ENCODE measurements around the gene CHST11. TPM values are rescaled to one million over a fixed set of nuclear protein-coding genes. Genes with fewer than 3 reads are reported as not detected.

Gene CHST11
- total and polyA plus RNA-seq, 4 donors, result 0.57 to 11.1 (median 3.7) TPM

DNA sequence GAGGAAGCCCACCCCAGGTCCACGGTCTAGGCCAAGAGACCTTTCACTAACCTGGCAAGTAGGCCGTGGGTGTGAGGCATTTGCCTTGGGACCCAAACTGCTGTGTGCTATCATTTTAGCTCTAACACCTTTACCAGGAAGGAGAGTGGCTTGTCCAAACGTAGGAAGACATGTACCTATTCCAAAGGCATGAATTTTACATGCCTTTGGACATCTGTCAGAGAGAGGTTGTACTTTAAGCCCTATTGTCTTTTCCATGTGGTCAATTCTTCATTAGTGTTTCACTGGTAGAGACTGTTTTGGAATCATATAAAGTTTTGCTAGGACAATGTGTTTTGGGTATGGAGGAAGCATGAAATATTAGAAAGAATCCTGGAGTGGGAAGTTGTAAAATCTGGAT is 352.5 kb downstream of the CHST11 start:
- TF ChIP-seq NR2F2 (IDR thresholded peaks at IDR 0.05) (no peak), GABPA (IDR thresholded peaks at IDR 0.05 in 1 of 2, conservative IDR thresholded peaks at IDR 0.05 in 1 of 2) (no peak), FOXA1 (IDR thresholded peaks at IDR 0.05) (no peak), TAF1 (conservative IDR thresholded peaks at IDR 0.05) (no peak), YY1 (IDR thresholded peaks at IDR 0.05) (no peak), EGR1 (IDR thresholded peaks at IDR 0.05; ENCODE audit: low read depth in 2 of 2) (no peak), SP1 (IDR thresholded peaks at IDR 0.05) (no peak), RXRA (IDR thresholded peaks at IDR 0.05) (no peak)
- TF ChIP-seq, protein P1, sequence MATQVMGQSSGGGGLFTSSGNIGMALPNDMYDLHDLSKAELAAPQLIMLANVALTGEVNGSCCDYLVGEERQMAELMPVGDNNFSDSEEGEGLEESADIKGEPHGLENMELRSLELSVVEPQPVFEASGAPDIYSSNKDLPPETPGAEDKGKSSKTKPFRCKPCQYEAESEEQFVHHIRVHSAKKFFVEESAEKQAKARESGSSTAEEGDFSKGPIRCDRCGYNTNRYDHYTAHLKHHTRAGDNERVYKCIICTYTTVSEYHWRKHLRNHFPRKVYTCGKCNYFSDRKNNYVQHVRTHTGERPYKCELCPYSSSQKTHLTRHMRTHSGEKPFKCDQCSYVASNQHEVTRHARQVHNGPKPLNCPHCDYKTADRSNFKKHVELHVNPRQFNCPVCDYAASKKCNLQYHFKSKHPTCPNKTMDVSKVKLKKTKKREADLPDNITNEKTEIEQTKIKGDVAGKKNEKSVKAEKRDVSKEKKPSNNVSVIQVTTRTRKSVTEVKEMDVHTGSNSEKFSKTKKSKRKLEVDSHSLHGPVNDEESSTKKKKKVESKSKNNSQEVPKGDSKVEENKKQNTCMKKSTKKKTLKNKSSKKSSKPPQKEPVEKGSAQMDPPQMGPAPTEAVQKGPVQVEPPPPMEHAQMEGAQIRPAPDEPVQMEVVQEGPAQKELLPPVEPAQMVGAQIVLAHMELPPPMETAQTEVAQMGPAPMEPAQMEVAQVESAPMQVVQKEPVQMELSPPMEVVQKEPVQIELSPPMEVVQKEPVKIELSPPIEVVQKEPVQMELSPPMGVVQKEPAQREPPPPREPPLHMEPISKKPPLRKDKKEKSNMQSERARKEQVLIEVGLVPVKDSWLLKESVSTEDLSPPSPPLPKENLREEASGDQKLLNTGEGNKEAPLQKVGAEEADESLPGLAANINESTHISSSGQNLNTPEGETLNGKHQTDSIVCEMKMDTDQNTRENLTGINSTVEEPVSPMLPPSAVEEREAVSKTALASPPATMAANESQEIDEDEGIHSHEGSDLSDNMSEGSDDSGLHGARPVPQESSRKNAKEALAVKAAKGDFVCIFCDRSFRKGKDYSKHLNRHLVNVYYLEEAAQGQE (IDR thresholded peaks at IDR 0.05), result no peak
- TF ChIP-seq, protein P2, sequence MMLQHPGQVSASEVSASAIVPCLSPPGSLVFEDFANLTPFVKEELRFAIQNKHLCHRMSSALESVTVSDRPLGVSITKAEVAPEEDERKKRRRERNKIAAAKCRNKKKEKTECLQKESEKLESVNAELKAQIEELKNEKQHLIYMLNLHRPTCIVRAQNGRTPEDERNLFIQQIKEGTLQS (IDR thresholded peaks at IDR 0.05), result no peak
- H3K4me3 ChIP-seq (ENCODE audit: low read depth in 1 of 3, low read length in 3 of 3), result no peak overlapping the region
- no peak overlapping the region for H3K9ac ChIP-seq (ENCODE audit: low read depth in 1 of 2, low read length in 2 of 2)
- no peak for DNase-seq (ENCODE audit: low spot score)
- H3K36me3 ChIP-seq (ENCODE audit: control insufficient read depth in 4 of 4, insufficient read depth in 3 of 4, low read depth in 1 of 4, low read length in 3 of 4), result peaks cover 0 to 17% (median 7%) of the 10 kb centered on the region in 4 donors
- 96% methylated on average over 3 of the region's 3 CpGs for WGBS
- H3K27ac ChIP-seq (ENCODE audit: low read depth in 1 of 2, low read length in 2 of 2), result no peak overlapping the region
- H3K4me1 ChIP-seq (ENCODE audit: control insufficient read depth in 4 of 4, insufficient read depth in 4 of 4, low read length in 3 of 4), result no peaks in the 10 kb centered on the region
- no peaks in the 10 kb centered on the region for H3K9me3 ChIP-seq (ENCODE audit: control insufficient read depth in 4 of 4, low read length in 3 of 4)
- H3K27me3 ChIP-seq (ENCODE audit: control insufficient read depth in 4 of 4, insufficient read depth in 4 of 4, low read length in 3 of 4), result no peaks in the 10 kb centered on the region

DNA sequence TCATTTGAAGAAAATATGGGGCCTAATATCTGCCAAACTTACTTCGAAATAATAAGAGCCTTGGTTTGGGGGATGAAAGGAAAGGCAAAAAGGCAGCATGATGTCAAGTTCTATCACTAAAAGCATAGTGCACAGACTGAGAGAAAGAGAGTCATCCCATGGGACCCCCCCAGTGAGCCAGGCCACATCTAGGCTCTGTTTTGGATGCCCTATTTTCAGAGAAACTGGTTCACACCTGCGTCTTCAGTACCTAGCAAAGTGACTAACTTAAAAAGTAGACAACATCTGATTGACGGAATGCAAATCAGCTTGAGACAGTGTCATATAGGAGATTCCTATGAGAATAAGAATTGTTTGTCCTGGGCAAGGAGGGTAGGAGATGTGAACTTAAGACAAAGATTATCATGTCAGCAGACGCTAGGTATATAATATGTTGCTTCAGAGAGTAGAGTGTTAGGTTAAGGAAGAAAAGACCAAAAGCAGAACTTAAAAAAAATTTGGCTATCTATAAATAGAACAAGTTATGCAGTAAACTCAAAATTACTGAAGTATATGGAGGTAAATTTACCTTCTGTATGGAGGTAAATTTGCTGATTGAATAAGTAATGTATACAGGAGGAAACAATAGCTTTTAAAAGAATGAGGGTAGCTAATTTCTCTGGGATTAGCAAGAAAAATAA is 353.1 kb downstream of the CHST11 start:
- no peak for TF ChIP-seq NR2F2 (IDR thresholded peaks at IDR 0.05)
- TF ChIP-seq HNF4G (IDR thresholded peaks at IDR 0.05), result no peak
- no peak for TF ChIP-seq HNF4A (conservative IDR thresholded peaks at IDR 0.05)

More for the DNA sequence above, 353.1 kb downstream of the CHST11 start:
- H3K4me1 ChIP-seq (ENCODE audit: control insufficient read depth in 4 of 4, insufficient read depth in 4 of 4, low read length in 3 of 4), result no peaks in the 10 kb centered on the region
- H3K4me3 ChIP-seq (ENCODE audit: low read depth in 1 of 3, low read length in 3 of 3), result no peak overlapping the region
- WGBS, result 84% methylated on average over 4 of the region's 4 CpGs
- H3K9me3 ChIP-seq (ENCODE audit: control insufficient read depth in 4 of 4, low read length in 3 of 4), result no peaks in the 10 kb centered on the region
- H3K36me3 ChIP-seq (ENCODE audit: control insufficient read depth in 4 of 4, insufficient read depth in 3 of 4, low read depth in 1 of 4, low read length in 3 of 4), result peaks cover 0 to 17% (median 9%) of the 10 kb centered on the region in 4 donors
- H3K27ac ChIP-seq (ENCODE audit: low read depth in 1 of 2, low read length in 2 of 2), result no peak overlapping the region
- no peak for DNase-seq (ENCODE audit: low spot score)
- no peak overlapping the region for H3K9ac ChIP-seq (ENCODE audit: low read depth in 1 of 2, low read length in 2 of 2)
- no peaks in the 10 kb centered on the region for H3K27me3 ChIP-seq (ENCODE audit: control insufficient read depth in 4 of 4, insufficient read depth in 4 of 4, low read length in 3 of 4)

Small RNA genes within 50 kb of the gene (small RNA-seq; reads per million reads assigned to genes)
- 0.24 reads per million, percentile 14 among the genes with 10 or more reads in this experiment for gene MIR3922

Other genes starting within 250 kb of the CHST11 start
- 10 to 100 TPM; 43.1 to 70.8 TPM for gene TXNRD1, start 241.2 kb upstream of the CHST11 start, total RNA-seq
- gene TXNRD1, start 241.2 kb upstream of the CHST11 start, polyA plus RNA-seq, result 10 to 100 TPM; 23.6 to 68.4 TPM
- gene EID3, start 153.2 kb upstream of the CHST11 start, total RNA-seq, result 1 to 10 TPM; 1.9 to 6.4 TPM
- gene EID3, start 153.2 kb upstream of the CHST11 start, polyA plus RNA-seq, result under 1 TPM; 0.17 to 0.46 TPM

Measured in liver (tissue), 10 donors.